ENCODE measurements around the gene CADM1. TPM values are rescaled to one million over a fixed set of nuclear protein-coding genes. Genes with fewer than 3 reads are reported as not detected.

CADM1 gene
- polyA plus RNA-seq, 1 donor (not counting 4 experiments of a cell fraction or from before 2014, with no cell fraction given): 9.5 TPM

DNA sequence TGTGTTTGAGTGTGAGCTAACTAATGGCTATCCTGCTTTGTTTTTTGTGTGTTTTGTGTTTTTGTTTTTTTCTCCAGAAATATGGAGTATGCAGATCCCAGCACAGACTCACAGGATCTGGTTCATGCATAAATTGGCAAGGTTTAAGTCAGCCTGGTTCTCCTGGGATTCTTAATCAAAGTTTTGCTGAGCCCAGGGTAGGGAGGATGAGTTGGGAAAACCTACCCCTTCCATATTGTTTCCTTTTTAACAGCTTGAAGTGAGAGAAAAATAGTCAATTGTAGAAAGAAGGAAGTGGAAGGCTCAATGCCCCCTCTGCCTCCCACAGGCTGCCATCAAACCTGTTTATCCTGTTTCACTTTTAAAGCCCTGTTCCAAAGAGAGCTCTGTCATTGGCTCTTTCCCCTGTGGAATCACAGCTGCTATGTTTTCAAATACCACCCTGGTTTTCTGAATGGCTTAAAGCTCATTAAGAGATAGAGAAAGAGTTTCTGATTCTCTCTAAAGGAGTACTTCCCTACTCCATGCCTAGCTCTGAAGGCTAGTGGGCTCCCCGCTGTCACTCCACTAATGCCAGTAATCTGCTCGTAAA, 23.4 kb upstream of the CADM1 start:
- Histone ChIP-seq H3K27me3 (ENCODE audit: control insufficient read depth, extremely low read depth, insufficient read depth, low read length) (no peaks in the 10 kb centered on the region), H2AFZ (ENCODE audit: control insufficient read depth, low read length) (no peak overlapping the region), H3K27ac (ENCODE audit: control insufficient read depth, insufficient read depth, low read length) (no peak overlapping the region), H3K9me1 (ENCODE audit: control insufficient read depth, extremely low read depth, insufficient read depth, low read length) (no peaks in the 10 kb centered on the region), H3K4me2 (ENCODE audit: control insufficient read depth, extremely low read depth, insufficient read depth, low read depth, low read length) (no peak overlapping the region), H3K9me3 (ENCODE audit: control insufficient read depth, low read depth, low read length) (no peaks in the 10 kb centered on the region), H3K4me1 (ENCODE audit: control insufficient read depth, extremely low read depth, insufficient read depth, low read length) (no peaks in the 10 kb centered on the region), H3K36me3 (ENCODE audit: control insufficient read depth in 2 of 2, extremely low read depth in 1 of 2, insufficient read depth in 2 of 2, low read length in 2 of 2) (no peaks in the 10 kb centered on the region), H3K9ac (ENCODE audit: control insufficient read depth, extremely low read depth, insufficient read depth, low read length) (no peak overlapping the region), H3K4me3 (ENCODE audit: control insufficient read depth in 2 of 3, extremely low read depth in 1 of 3, insufficient read depth in 2 of 3, low read depth in 1 of 3, low read length in 3 of 3) (no peak overlapping the region), H3K79me2 (ENCODE audit: control insufficient read depth, insufficient read depth, low read length) (no peaks in the 10 kb centered on the region), H4K20me1 (ENCODE audit: control insufficient read depth, extremely low read depth, insufficient read depth, low read length) (no peaks in the 10 kb centered on the region)
- no peak for DNase-seq (ENCODE audit: low read depth, low spot score)
- no peak for FAIRE-seq
- TF ChIP-seq EZH2 (IDR thresholded peaks at IDR 0.05; ENCODE audit: low read length): no peak
- TF ChIP-seq, protein P1, sequence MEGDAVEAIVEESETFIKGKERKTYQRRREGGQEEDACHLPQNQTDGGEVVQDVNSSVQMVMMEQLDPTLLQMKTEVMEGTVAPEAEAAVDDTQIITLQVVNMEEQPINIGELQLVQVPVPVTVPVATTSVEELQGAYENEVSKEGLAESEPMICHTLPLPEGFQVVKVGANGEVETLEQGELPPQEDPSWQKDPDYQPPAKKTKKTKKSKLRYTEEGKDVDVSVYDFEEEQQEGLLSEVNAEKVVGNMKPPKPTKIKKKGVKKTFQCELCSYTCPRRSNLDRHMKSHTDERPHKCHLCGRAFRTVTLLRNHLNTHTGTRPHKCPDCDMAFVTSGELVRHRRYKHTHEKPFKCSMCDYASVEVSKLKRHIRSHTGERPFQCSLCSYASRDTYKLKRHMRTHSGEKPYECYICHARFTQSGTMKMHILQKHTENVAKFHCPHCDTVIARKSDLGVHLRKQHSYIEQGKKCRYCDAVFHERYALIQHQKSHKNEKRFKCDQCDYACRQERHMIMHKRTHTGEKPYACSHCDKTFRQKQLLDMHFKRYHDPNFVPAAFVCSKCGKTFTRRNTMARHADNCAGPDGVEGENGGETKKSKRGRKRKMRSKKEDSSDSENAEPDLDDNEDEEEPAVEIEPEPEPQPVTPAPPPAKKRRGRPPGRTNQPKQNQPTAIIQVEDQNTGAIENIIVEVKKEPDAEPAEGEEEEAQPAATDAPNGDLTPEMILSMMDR (optimal IDR thresholded peaks at IDR 0.05 in 1 of 3, IDR thresholded peaks at IDR 0.05 in 1 of 3, conservative IDR thresholded peaks at IDR 0.05 in 1 of 3; ENCODE audit: extremely low read depth in 1 of 3, insufficient read depth in 2 of 3, low read length in 3 of 3): no peak
- dilution Hi-C loops (cut with MboI; ENCODE audit: extremely low pct_ligation_motif_present, low sequenced_read_pairs): no loop called here

DNA sequence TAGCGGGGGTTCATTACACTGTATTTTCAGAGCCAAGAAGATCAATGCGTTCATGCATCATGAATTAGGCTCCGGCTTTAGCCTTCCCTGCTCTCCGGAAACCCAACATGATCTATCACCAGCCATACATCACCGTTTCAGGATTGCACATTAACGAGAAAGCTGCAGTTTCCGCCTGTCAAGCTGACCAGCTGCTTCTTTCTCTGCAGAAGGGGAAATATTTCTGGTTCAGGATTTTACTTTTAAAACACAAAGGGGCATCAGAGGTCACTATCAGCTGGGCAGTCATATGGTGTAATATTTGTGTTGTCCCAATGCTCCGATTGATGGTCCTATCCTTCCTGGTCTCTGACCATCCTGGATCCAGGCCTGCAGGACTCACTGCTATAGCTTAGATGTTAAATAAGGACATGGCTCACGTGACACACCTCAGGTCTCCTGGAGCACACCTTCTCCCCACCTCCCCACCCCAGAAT, 21.4 kb upstream of the CADM1 start:
- Histone ChIP-seq H3K4me1 (ENCODE audit: control insufficient read depth, extremely low read depth, insufficient read depth, low read length) (no peaks in the 10 kb centered on the region), H3K9me3 (ENCODE audit: control insufficient read depth, low read depth, low read length) (no peaks in the 10 kb centered on the region), H3K79me2 (ENCODE audit: control insufficient read depth, insufficient read depth, low read length) (no peaks in the 10 kb centered on the region), H3K4me3 (ENCODE audit: control insufficient read depth in 2 of 3, extremely low read depth in 1 of 3, insufficient read depth in 2 of 3, low read depth in 1 of 3, low read length in 3 of 3) (no peak overlapping the region), H3K4me2 (ENCODE audit: control insufficient read depth, extremely low read depth, insufficient read depth, low read depth, low read length) (no peak overlapping the region), H3K27me3 (ENCODE audit: control insufficient read depth, extremely low read depth, insufficient read depth, low read length) (no peaks in the 10 kb centered on the region), H3K9me1 (ENCODE audit: control insufficient read depth, extremely low read depth, insufficient read depth, low read length) (no peaks in the 10 kb centered on the region), H2AFZ (ENCODE audit: control insufficient read depth, low read length) (no peak overlapping the region), H3K27ac (ENCODE audit: control insufficient read depth, insufficient read depth, low read length) (no peak overlapping the region), H4K20me1 (ENCODE audit: control insufficient read depth, extremely low read depth, insufficient read depth, low read length) (no peaks in the 10 kb centered on the region), H3K36me3 (ENCODE audit: control insufficient read depth in 2 of 2, extremely low read depth in 1 of 2, insufficient read depth in 2 of 2, low read length in 2 of 2) (no peaks in the 10 kb centered on the region), H3K9ac (ENCODE audit: control insufficient read depth, extremely low read depth, insufficient read depth, low read length) (no peak overlapping the region)
- DNase-seq (ENCODE audit: low read depth, low spot score): no peak
- dilution Hi-C loops (cut with MboI; ENCODE audit: extremely low pct_ligation_motif_present, low sequenced_read_pairs): no loop called here
- no peak for FAIRE-seq
- TF ChIP-seq EZH2 (IDR thresholded peaks at IDR 0.05; ENCODE audit: low read length): no peak
- TF ChIP-seq, protein P1 (optimal IDR thresholded peaks at IDR 0.05 in 1 of 3, IDR thresholded peaks at IDR 0.05 in 1 of 3, conservative IDR thresholded peaks at IDR 0.05 in 1 of 3; ENCODE audit: extremely low read depth in 1 of 3, insufficient read depth in 2 of 3, low read length in 3 of 3): no peak

All from keratinocyte (primary cell).